ENCODE measurements around the gene SPNS2. TPM values are rescaled to one million over a fixed set of nuclear protein-coding genes. Genes with fewer than 3 reads are reported as not detected.
A peak's percentile ranks its signal among the peaks of the same experiment; 100 is the strongest.

SPNS2 gene
- total RNA-seq, result 10 to 100 TPM; 25.1 to 76.3 (median 49.6) TPM

DNA sequence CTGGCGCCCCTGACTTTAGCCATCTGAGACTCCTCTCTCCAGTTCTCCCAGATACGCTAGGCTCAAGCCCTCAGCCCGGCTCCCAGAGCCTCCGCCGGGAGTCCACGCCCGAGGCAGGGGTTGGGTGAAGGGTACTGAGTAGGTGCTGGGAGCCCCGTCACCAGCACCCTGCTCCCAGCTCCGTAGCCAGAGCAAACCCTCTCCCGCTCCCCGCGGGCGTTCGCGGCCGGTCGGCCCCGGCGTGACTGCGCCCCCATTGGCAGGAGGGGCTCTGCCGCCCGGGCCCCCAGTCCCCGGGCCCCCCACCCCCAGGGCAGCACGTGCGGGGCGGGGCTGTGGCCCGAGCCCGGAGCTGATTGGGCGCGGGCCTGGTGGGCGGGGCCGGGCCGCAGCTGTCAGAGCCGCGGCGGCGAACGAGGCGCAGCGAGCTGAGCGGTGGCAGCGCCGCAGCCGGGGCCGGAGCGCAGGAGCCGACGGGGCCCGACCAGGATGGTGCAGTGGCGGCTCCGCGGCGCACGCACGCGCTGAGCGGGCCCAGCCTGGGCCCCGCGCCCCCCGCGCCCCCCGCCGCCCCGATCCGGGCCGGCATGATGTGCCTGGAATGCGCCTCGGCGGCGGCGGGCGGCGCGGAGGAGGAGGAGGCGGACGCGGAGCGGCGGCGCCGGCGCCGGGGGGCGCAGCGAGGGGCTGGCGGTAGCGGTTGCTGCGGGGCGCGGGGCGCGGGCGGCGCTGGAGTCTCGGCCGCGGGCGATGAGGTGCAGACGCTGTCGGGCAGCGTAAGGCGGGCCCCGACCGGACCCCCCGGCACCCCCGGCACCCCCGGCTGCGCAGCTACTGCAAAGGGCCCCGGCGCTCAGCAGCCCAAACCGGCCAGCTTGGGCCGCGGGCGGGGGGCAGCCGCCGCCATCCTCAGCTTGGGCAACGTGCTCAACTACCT lies at the start of gene SPNS2:
TSS of gene SPNS2 (plus strand) at position 421 of the 937 bp plus-strand sequence. CDS start at position 588, 167 bp downstream.
- Histone ChIP-seq H3K4me1 (peaks cover 21% of the 10 kb centered on the region), H3K36me3 (no peaks in the 10 kb centered on the region), H3K9me3 (no peaks in the 10 kb centered on the region), H3K27ac (peak within 1 kb of the TSS; percentile 55), H3K27me3 (peaks cover 48% of the 10 kb centered on the region), H3K4me3 (peak within 1 kb of the TSS; percentile 50)
- no peak for DNase-seq (ENCODE audit: low spot score in 2 of 2)
- WGBS, result 0% methylated on average over 10 of the region's 117 CpGs
- TF ChIP-seq, protein P1, sequence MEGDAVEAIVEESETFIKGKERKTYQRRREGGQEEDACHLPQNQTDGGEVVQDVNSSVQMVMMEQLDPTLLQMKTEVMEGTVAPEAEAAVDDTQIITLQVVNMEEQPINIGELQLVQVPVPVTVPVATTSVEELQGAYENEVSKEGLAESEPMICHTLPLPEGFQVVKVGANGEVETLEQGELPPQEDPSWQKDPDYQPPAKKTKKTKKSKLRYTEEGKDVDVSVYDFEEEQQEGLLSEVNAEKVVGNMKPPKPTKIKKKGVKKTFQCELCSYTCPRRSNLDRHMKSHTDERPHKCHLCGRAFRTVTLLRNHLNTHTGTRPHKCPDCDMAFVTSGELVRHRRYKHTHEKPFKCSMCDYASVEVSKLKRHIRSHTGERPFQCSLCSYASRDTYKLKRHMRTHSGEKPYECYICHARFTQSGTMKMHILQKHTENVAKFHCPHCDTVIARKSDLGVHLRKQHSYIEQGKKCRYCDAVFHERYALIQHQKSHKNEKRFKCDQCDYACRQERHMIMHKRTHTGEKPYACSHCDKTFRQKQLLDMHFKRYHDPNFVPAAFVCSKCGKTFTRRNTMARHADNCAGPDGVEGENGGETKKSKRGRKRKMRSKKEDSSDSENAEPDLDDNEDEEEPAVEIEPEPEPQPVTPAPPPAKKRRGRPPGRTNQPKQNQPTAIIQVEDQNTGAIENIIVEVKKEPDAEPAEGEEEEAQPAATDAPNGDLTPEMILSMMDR (IDR thresholded peaks at IDR 0.05), result no peak
- TF ChIP-seq POLR2A (IDR thresholded peaks at IDR 0.05) (no peak), POLR2AphosphoS5 (IDR thresholded peaks at IDR 0.05) (no peak), EP300 (IDR thresholded peaks at IDR 0.05) (no peak)

DNA sequence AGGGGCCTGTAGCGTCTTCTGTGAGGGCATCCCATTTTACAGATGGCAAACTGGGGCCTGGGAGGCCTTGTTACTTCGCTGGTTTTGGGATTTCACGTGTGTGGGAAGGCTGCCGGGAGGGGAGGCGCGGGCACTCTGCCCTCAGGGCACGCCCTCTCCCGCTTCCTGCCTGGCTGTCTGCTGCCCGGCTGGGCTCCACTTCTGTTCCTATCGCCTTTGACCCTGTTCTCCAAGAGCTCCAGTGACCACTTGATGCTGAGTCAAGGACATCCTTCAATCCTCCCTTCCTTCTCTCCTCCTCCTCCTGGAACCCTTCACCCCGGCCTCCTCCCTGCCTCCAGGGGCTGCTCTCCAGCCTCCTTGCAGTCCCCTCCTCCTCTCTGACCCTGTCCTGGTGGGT lies 48.9 kb upstream of the SPNS2 start:
- TF ChIP-seq POLR2A (IDR thresholded peaks at IDR 0.05) (no peak), EP300 (IDR thresholded peaks at IDR 0.05) (no peak), POLR2AphosphoS5 (IDR thresholded peaks at IDR 0.05) (no peak)
- TF ChIP-seq, protein P1 (IDR thresholded peaks at IDR 0.05), result no peak
- Histone ChIP-seq H3K27me3 (no peaks in the 10 kb centered on the region), H3K36me3 (no peaks in the 10 kb centered on the region), H3K27ac (no peak overlapping the region), H3K4me1 (peaks cover 7% of the 10 kb centered on the region), H3K4me3 (no peak overlapping the region), H3K9me3 (no peaks in the 10 kb centered on the region)
- DNase-seq (ENCODE audit: low spot score in 2 of 2), result no peak
- 30% methylated on average over 10 of the region's 11 CpGs for WGBS

GRCh38 chr17:4450710-4451316 lies 47.9 kb upstream of the SPNS2 start:
- WGBS, result 89% methylated on average over 12 of the region's 14 CpGs
- Histone ChIP-seq H3K27ac (no peak overlapping the region), H3K4me1 (peaks cover 7% of the 10 kb centered on the region), H3K9me3 (no peaks in the 10 kb centered on the region), H3K4me3 (no peak overlapping the region), H3K27me3 (no peaks in the 10 kb centered on the region), H3K36me3 (no peaks in the 10 kb centered on the region)
- TF ChIP-seq POLR2AphosphoS5 (IDR thresholded peaks at IDR 0.05), result no peak
- TF ChIP-seq, protein P1 (IDR thresholded peaks at IDR 0.05), result no peak
- no peak for TF ChIP-seq POLR2A (IDR thresholded peaks at IDR 0.05)
- DNase-seq (ENCODE audit: low spot score in 2 of 2), result no peak

DNA sequence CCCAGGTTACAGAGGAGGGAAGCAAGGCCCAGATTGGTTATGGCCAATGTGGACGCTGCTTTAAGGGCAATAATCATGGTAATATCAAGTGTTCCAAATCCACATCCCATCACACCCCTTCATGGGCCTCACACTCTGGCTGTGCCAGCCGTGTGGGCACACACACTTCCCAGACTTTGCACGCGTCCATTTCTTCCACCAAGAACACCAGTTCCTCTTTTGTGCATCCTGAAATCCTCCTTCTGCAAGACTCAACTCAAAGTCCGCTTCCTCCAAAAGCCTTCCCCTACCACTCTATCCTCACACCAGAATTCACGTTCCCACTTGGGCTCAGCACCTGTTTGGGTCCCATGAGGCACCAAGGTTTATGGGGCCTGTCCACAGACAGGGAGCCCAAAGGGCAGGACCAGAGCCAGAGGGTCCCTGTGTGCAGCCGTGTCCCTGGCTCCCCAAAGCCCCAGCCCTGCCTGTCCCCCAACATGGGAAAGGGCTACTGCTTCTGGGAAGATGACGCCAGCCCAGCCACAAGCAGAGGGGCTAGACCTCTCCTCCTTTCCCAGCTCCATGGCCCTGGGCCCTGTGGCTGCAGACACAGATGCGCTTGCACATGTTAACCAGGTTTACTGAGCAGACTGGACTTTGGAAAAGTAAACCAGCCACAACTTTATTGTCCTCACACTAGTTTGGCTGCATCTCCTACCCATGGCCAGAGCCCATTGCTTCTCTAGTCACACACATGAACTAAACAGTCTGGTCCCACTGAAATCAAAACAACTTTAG lies 44.7 kb upstream of the SPNS2 start:
- Histone ChIP-seq H3K36me3 (no peaks in the 10 kb centered on the region), H3K9me3 (no peaks in the 10 kb centered on the region), H3K27ac (no peak overlapping the region), H3K4me1 (peaks cover 5% of the 10 kb centered on the region), H3K27me3 (no peaks in the 10 kb centered on the region), H3K4me3 (no peak overlapping the region)
- DNase-seq (ENCODE audit: low spot score in 2 of 2), result no peak
- TF ChIP-seq POLR2A (IDR thresholded peaks at IDR 0.05) (no peak), POLR2AphosphoS5 (IDR thresholded peaks at IDR 0.05) (no peak), EP300 (IDR thresholded peaks at IDR 0.05) (no peak)
- TF ChIP-seq, protein P1 (IDR thresholded peaks at IDR 0.05), result no peak
- 83% methylated on average over 9 of the region's 9 CpGs for WGBS
